K562 (cell line): ENCODE measurements around the gene RNF187. TPM values are rescaled to one million over a fixed set of nuclear protein-coding genes. Genes with fewer than 3 reads are reported as not detected.

ENCODE experiments used
- CBX3 ChIP-seq, 2 experiments: IDR thresholded peaks; 1 replicate in 1 of 2; 2 replicates in 1 of 2; pipeline ENCODE4 v1.6.1; 2012; ENCODE audit warnings: inconsistent platforms in 2 of 2, low read length in 2 of 2, borderline replicate concordance in 1 of 2, control low read depth in 1 of 2
- CEBPZ ChIP-seq: fragments of 150-350 bp; IDR thresholded peaks from 2 replicates; pipeline ENCODE4 v1.6.1; 2014; ENCODE audit warnings: low read depth, mild to moderate bottlenecking, low read length, borderline replicate concordance
- CHD7 ChIP-seq: fragments of 200-600 bp; sonication (generic); IDR thresholded peaks from one replicate; pipeline ENCODE4 v1.6.1; 2012; ENCODE audit warnings: mild to moderate bottlenecking, low read depth, low read length, inconsistent platforms
- FOXA3 ChIP-seq, 2 experiments: fragments of 450-650 bp in 1 of 2; sonication (generic) in 1 of 2; formaldehyde crosslinking; IDR thresholded peaks in 1 of 2; conservative IDR thresholded peaks in 1 of 2; 2 replicates each; pipeline versions ENCODE4 v1.4.0 to v1.8.0; 2020 to 2022; ENCODE audit warnings: mild to moderate bottlenecking in 2 of 2, missing genetic modification reagents in 1 of 2
- GATAD2B ChIP-seq: fragments of 450-650 bp; IDR thresholded peaks from 2 replicates; pipeline ENCODE4 v1.6.1; 2017; ENCODE audit warnings: mild to moderate bottlenecking, borderline replicate concordance
- JUN ChIP-seq, 2 experiments: sonication (generic) in 1 of 2; formaldehyde crosslinking in 1 of 2; IDR thresholded peaks; 2 replicates each; pipeline versions ENCODE4 v1.6.1 to v1.8.0; 2012 to 2022; ENCODE audit warnings: borderline replicate concordance in 2 of 2, mild to moderate bottlenecking in 2 of 2, improper control_type of control experiment in 1 of 2, low read depth in 1 of 2, low read length in 1 of 2, missing genetic modification reagents in 1 of 2
- PTBP1 ChIP-seq: fragments of 200-400 bp; formaldehyde crosslinking; IDR thresholded peaks from 2 replicates; pipeline ENCODE4 v1.6.1; 2017; ENCODE audit warnings: low read depth, low read length
- TAL1 ChIP-seq: fragments of 450-650 bp; IDR thresholded peaks from 2 replicates; pipeline ENCODE4 v1.6.1; 2016; ENCODE audit warnings: mild to moderate bottlenecking
- ZNF282 ChIP-seq: sonication (generic); formaldehyde crosslinking; IDR thresholded peaks from 2 replicates; pipeline ENCODE4 v1.8.1; 2023; ENCODE audit warnings: missing genetic modification reagents
- polyA plus RNA-seq, 8 experiments: library from polyadenylated mRNA; depleted of rRNA in 4 of 8; stranded (reverse) in 5 of 8; unstranded in 3 of 8; fragments of >200 nt; fragmentation: Nextera tagmentation in 2 of 8; fragmentation: Illumina TruSeq in 1 of 8; extraction: Ambion mirVana in 2 of 8; extraction: Trizol in 1 of 8; gene quantifications; 2 replicates each; pipeline versions ENCODE4 v1.2.1 to v1.2.3, GENCODE V29; 2011 to 2014; ENCODE audit warnings: inconsistent platforms in 1 of 8, missing spikeins in 1 of 8
- total RNA-seq, 7 experiments: library from RNA; depleted of rRNA in 6 of 7; stranded (reverse); fragments of >200 nt in 6 of 7; fragmentation: Illumina TruSeq in 2 of 7; extraction: Trizol in 2 of 7; gene quantifications; 2 replicates each; pipeline versions ENCODE4 v1.2.1 to v1.2.3, GENCODE V29; 2011 to 2021; ENCODE audit warnings: low replicate concordance in 1 of 7
- TF ChIP-seq, protein P1 (sequence below): IDR thresholded peaks from 2 replicates; pipeline ENCODE4 v1.6.1; 2014; ENCODE audit warnings: antibody characterized with exemption

The RNF187 gene
- total and polyA plus RNA-seq, 9 of the 15 experiments (the other 6 are each of a cell fraction or from before 2014, with no cell fraction given) = 2.3 to 119 (median 41.9) TPM

DNA sequence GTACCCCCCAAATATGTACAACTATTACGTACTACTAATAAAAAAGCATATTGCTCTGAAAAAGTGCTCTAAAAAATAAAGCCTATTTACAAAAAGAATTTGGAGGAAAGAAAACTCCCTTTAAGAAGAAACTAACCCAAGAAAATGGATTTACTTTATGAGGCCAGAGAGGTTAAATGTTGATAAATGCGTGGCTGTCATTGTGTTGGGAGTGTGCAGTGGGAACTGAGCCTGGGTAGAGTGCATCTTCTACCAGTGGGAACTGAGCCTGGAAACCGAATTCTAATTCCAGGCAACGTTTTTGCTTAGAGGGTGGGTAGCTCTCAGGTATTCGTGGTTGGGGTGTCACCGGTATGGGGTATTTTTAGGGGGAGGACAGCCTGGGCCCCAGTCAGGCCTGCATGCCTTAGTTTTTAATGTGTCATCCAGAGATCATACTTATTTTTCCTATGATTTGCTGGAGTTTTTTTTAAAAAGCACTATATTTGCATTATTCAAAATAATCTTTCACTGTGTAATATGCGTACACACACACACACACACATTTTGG lies 24.1 kb upstream of the RNF187 start (continued):
- TF ChIP-seq CEBPZ (no peak), GATAD2B (no peak), CBX3 (IDR thresholded peaks at IDR 0.05; ENCODE audit: borderline replicate concordance in 1 of 2, low read length in 2 of 2) (0 out of 3 replicates have a peak, but pooled peaks of 1 of the 2 experiments have one; percentile 1), TAL1 (no peak), PTBP1 (no peak), CHD7 (no peak), JUN (IDR thresholded peaks at IDR 0.05; ENCODE audit: borderline replicate concordance, low read depth, low read length) (no peak), JUN (CRISPR knock-in tag; IDR thresholded peaks at IDR 0.05; ENCODE audit: borderline replicate concordance) (no peak), FOXA3 (CRISPR knock-in tag; conservative IDR thresholded peaks at IDR 0.05 in 1 of 2, IDR thresholded peaks at IDR 0.05 in 1 of 2) (no peak), ZNF282 (no peak)
- TF ChIP-seq, protein P1, sequence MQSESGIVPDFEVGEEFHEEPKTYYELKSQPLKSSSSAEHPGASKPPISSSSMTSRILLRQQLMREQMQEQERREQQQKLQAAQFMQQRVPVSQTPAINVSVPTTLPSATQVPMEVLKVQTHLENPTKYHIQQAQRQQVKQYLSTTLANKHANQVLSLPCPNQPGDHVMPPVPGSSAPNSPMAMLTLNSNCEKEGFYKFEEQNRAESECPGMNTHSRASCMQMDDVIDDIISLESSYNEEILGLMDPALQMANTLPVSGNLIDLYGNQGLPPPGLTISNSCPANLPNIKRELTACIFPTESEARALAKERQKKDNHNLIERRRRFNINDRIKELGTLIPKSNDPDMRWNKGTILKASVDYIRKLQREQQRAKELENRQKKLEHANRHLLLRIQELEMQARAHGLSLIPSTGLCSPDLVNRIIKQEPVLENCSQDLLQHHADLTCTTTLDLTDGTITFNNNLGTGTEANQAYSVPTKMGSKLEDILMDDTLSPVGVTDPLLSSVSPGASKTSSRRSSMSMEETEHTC = no peak
